OCI-M2 (cell line): Measurements from ENCODE around the gene TRAPPC5.

Experiments
- DNase-seq: peaks from one replicate; lab custom pipeline; 2025; ENCODE audit not compliant: unreplicated experiment; lab: John Stamatoyannopoulos, UW

TRAPPC5 gene

DNA sequence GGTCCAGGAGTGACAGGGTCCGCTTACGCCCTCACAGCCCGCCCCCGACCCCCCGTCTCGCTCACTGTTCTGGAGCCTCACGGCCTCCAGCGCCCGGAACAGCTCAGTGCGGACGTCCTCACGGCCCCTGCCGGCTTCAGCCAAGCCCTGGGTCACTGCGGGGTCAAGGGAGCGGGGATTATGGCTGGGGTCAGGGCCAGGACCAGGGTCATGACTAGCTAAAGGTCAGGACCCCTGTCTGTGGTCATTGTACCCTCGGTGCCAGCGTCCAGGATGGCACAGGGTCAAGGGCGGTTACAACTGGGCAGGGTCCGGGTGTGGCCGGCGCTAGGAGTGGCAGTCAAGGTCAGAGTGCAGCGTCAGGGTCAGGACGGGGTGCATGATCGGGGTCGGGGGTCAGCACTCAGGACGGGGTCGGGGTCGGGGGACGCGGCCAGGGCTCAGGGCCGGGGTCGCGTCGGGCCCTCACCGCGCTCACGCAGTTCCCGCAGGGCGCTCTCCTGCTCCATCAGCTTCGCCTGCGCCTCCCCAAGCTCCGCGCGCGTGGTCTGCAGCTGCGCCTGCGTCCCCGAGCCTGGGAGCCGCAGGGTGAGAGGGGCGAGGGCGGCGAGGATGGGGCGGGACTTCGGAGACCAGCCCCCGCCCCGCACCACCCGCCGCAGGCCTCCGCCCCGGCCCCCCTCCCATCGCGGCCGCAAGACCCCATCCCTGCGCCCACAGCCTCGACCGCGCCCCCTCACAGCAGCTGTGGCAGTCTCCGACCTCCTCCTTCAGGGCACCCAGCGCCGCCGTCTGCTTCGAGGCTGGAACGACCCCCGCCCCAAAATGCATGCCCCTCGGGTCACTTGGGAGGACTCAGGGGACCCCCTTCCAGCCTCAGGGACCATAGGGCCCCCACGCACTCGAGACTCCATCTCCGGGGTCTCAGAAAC lies 49.9 kb downstream of the TRAPPC5 start:
- no peak for DNase-seq

DNA sequence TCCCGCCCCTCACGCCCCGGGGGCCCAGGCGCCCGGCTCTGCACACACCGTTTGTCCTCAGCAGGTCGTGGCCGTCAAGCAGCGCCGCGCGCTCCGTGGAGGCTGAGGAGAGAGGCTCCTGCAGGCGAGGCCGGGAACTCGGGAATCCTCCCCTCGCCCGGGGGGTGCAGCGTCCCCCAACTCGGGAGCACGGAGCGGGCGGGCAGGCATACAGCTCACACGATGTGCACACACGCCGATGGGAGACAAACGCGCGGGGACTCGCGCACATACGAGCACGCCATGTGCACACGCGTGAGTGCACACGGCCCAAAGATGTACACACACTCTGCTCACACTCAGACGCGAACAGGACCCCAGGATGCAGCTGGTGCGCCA lies 50.6 kb downstream of the TRAPPC5 start:
- no peak for DNase-seq

DNA sequence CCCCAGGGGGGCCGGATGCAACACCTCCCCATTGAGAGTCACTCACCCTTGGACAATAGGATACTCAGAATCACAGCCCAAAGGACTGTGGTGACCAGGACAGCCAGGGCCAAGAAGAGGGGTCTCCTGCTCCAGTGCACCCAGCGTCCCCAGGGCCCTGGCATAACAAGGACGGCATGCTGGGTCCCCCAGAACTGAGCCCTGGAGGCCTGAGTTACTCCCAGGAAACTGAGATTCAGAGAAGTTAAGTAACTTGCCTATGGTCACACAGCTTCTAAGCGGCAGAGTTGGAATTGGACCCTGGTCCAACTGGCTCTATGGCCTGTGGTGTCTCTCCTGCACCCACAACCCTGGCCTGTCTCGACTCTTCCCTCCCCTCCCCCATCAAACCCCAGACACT lies 51.0 kb downstream of the TRAPPC5 start:
- no peak for DNase-seq

DNA sequence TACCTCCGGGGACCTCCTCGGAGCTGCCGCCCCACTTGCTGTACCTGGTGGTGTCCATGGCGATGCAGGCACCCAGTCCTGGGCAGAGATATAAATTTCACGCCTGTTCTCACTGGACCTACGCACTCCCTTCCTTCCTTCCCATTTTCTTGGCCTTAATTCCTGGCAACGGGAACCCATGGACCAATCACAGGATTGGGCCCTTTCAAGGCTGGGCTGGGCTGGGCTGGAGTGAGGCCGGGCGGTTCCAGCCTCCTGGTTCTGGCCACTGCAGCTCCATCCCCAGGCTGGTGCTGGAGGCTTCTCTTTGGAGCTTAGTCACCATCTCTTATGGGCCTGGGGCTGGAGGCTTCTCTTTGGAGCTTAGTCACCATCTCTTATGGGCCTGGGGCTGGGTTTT lies 51.4 kb downstream of the TRAPPC5 start, which contains the start of gene CLEC4G:
CLEC4G (minus strand) TSS at position 66 of the 400 bp plus-strand sequence; CDS start at position 58, 8 bp downstream.
- no peak for DNase-seq

DNA sequence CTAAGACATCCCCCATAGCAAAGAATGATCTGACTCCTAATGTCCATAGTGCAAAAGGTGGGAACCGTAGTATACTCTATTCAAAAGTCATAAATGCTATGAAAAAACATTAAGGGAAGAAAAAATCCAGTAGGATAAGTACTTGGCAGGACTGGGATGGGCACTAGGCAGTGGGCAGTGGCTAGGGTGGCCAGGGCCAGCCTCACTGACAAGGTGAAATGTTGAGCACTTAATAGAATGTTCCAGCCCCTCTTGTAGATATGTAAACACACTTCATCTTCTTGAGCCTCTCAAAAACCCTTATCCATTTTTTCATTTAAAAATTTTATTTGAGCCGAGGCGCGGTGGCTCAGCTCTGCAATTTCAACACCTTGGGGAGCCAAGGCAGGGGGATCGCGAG lies 52.7 kb downstream of the TRAPPC5 start:
- DNase-seq = no peak

DNA sequence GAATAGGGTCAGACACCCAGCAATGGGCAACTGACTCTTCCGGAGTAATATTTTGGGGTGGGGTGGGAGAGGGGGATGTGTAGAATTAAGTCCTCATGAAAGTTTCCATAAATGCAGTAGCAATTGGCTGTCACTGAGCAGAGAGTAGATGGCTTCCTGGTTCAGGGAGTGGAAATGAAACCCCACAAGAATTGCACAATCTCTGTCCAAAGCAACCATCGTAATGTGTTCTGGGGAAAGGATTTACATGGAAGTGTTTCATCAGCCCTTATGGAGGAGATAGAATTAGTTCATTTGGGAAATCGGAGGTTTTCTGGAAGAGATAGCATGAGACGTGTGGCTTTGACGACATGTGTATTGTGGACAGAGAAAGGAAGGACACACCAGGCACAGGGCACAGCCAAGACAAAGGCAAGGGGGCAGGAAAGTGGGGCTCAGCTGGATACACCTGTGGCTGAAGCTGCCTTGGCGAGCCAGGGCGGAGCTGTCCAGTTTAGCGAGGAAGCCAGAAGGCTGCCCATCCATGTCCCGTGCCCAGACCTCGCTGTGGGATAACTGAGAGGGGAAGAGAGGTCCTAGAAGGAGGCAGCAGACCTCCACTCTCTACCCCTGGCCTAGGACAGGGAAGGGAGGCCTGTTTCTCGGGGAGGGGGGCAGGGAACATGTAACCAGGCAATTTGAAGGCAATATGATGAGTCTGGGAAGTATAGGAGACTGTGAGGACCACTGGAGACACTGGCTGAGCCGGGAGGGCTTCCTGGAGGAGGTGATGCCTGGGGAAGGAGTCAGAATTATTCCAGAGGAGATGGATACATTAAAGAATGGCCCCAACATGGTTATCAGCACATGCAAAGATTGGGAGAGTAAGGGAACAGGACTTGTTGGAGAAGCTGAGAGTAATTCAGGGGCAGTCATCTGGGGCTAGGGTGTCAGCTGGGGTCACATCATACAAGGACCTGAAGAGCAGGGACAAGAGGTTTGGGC lies 53.9 kb downstream of the TRAPPC5 start:
- no peak for DNase-seq

DNA sequence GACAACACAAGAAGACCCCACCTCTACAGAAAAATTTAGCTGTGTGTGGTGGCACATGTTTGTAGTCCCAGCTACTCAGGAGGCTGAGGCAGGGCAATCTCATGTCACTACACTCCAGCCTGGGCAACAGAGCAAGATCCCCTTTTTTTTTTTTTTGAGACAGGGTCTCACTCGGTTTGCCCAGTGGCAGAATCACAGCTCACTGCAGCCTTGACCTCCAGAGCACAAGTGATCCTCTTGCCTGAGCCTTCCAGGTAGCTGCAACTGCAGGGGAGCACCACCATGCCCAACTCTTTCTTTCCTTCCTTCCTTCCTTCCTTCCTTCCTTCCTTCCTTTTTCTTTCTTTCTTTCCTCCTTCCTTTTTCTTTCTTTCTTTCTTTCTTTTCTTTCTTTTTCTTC lies 55.5 kb downstream of the TRAPPC5 start:
- DNase-seq = no peak

DNA sequence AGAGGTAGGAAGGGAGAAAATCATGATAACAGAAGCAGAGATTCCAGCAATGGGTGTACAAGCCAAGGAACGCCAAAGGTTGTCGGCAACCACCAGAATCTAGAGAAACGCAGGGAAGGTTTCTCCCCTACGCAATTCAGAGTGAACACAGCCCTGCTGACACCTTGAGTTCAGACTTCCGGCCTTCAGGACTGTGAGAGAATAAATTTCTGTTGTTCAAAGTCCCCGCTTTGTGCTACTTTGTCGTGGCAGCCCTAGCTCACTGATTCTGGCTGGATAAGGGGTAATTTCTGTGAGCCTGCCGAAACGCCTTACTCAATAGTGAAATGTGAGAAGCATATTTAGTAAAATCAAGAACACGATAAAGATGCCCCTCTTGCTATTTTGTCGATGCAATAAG lies 56.6 kb downstream of the TRAPPC5 start:
- no peak for DNase-seq
